Endothelial cell of umbilical vein (primary cell): ENCODE data around the gene IL10RA. TPM values are rescaled to one million over a fixed set of nuclear protein-coding genes. Genes with fewer than 3 reads are reported as not detected.

Source experiments
- BruUV-seq: library from RNA; stranded (reverse); fragments of 400-500 nt; replicated peaks from 2 replicates; lab custom pipeline; 2021; lab: Mats Ljungman, UMichigan
- CTCF ChIA-PET: fragments of 300-600, 350-600 bp; sonication (Branson Sonifier 250); formaldehyde crosslinking; loops from one replicate; lab custom pipeline; 2021; ENCODE audit warnings: antibody characterized with exemption, inconsistent platforms; lab: Charles Lee
- POLR2A ChIA-PET: fragments of 300-600, 350-600 bp; sonication (Branson Sonifier 250); formaldehyde crosslinking; loops from one replicate; lab custom pipeline; 2021; ENCODE audit warnings: antibody characterized with exemption, inconsistent platforms; lab: Charles Lee
- DNase-seq: peaks from one replicate; pipeline ENCODE4 v3.0.0-alpha.2; 2011; ENCODE audit warnings: low read depth, low spot score
- FAIRE-seq: peaks from 2 replicates; lab custom pipeline; 2011; peaks lifted over from hg19 to GRCh38; lab: Jason Lieb, UNC
- H2AFZ ChIP-seq: 2 replicates; pipeline ENCODE4 v1.6.0; 2012; ENCODE audit warnings: low read depth, low read length, control low read depth, inconsistent platforms
- H3K27ac ChIP-seq: 2 replicates; pipeline ENCODE4 v1.5.1; 2011; ENCODE audit warnings: low read depth, mild to moderate bottlenecking, control low read depth, low read length, moderate library complexity; ENCODE audit not compliant: insufficient read depth
- H3K27me3 ChIP-seq, 2 experiments: 2 replicates each; pipeline versions ENCODE4 v1.6.0 to v1.6.1; 2011; ENCODE audit warnings: low read length in 2 of 2, mixed read lengths in 1 of 2; ENCODE audit not compliant: control insufficient read depth in 2 of 2, insufficient read depth in 2 of 2
- H3K36me3 ChIP-seq, 2 experiments: 2 replicates in 1 of 2; 3 replicates in 1 of 2; pipeline ENCODE4 v1.5.1; 2011; ENCODE audit warnings: low read length in 2 of 2, mild to moderate bottlenecking in 1 of 2, moderate library complexity in 1 of 2; ENCODE audit not compliant: control insufficient read depth in 2 of 2, insufficient read depth in 2 of 2; ENCODE audit errors: extremely low read depth in 1 of 2
- H3K4me1 ChIP-seq: 3 replicates; pipeline ENCODE4 v1.5.1; 2011; ENCODE audit warnings: mild to moderate bottlenecking, low read length; ENCODE audit not compliant: control insufficient read depth, insufficient read depth; ENCODE audit errors: extremely low read depth
- H3K4me2 ChIP-seq: 2 replicates; pipeline ENCODE4 v1.6.1; 2011; ENCODE audit warnings: low read length, control low read depth, mixed read lengths; ENCODE audit not compliant: insufficient read depth
- H3K4me3 ChIP-seq, 3 experiments: fragments of 200-600 bp in 1 of 3; sonication (generic), shearing (Covaris generic) in 1 of 3; replicated peaks in 1 of 3; 2 replicates each; pipeline ENCODE4 v1.5.1; 2011 to 2016; ENCODE audit warnings: control low read depth in 3 of 3, low read length in 3 of 3, mild to moderate bottlenecking in 2 of 3, inconsistent platforms in 1 of 3, low read depth in 1 of 3, moderate library complexity in 1 of 3; ENCODE audit not compliant: insufficient read depth in 1 of 3
- H3K79me2 ChIP-seq: 2 replicates; pipeline ENCODE4 v1.6.0; 2012; ENCODE audit warnings: low read length, inconsistent platforms; ENCODE audit not compliant: control insufficient read depth, insufficient read depth
- H3K9ac ChIP-seq: replicated peaks from 2 replicates; pipeline ENCODE3; 2011; ENCODE audit warnings: low read length, control low read depth; ENCODE audit not compliant: insufficient read depth; ENCODE audit errors: extremely low read depth
- H3K9me1 ChIP-seq: replicated peaks from 3 replicates; pipeline ENCODE4 v1.6.0; 2011; ENCODE audit warnings: mild to moderate bottlenecking, low read length; ENCODE audit not compliant: control insufficient read depth, insufficient read depth; ENCODE audit errors: extremely low read depth
- H3K9me3 ChIP-seq: replicated peaks from 2 replicates; pipeline ENCODE4 v1.5.1; 2012; ENCODE audit warnings: low read length, inconsistent platforms; ENCODE audit not compliant: control insufficient read depth, insufficient read depth
- H4K20me1 ChIP-seq: replicated peaks from 2 replicates; pipeline ENCODE3; 2011; ENCODE audit warnings: mild to moderate bottlenecking, low read length; ENCODE audit not compliant: control insufficient read depth, insufficient read depth; ENCODE audit errors: extremely low read depth
- EZH2 ChIP-seq: IDR thresholded peaks from 2 replicates; pipeline ENCODE4 v1.6.1; 2012; ENCODE audit warnings: borderline replicate concordance, low read depth, mild to moderate bottlenecking, moderate library complexity, low read length, inconsistent platforms; ENCODE audit not compliant: severe bottlenecking
- FOS ChIP-seq: IDR thresholded peaks from 2 replicates; pipeline ENCODE4 v1.6.1; 2011; ENCODE audit warnings: mild to moderate bottlenecking, low read length, moderate library complexity, borderline replicate concordance; ENCODE audit not compliant: insufficient read depth
- GATA2 ChIP-seq: IDR thresholded peaks from 2 replicates; pipeline ENCODE4 v1.7.0; 2011; ENCODE audit warnings: low read depth, mild to moderate bottlenecking, moderate library complexity, mixed read lengths, low read length; ENCODE audit not compliant: insufficient read length, insufficient read depth
- JUN ChIP-seq: IDR thresholded peaks from 2 replicates; pipeline ENCODE4 v1.6.1; 2011; ENCODE audit warnings: borderline replicate concordance, low read depth; ENCODE audit not compliant: insufficient read length, insufficient read depth
- MYC ChIP-seq: IDR thresholded peaks from one replicate; pipeline ENCODE4 v1.6.1; 2011; ENCODE audit warnings: mild to moderate bottlenecking, low read depth, low read length
- POLR2A ChIP-seq: IDR thresholded peaks from 2 replicates; pipeline ENCODE4 v1.6.1; 2012; ENCODE audit warnings: low read depth, mild to moderate bottlenecking, control low read depth, low read length
- POLR2AphosphoS5 ChIP-seq: IDR thresholded peaks from 2 replicates; pipeline ENCODE4 v1.6.1; 2012; ENCODE audit warnings: low read depth, mild to moderate bottlenecking, control low read depth, low read length, moderate library complexity; ENCODE audit not compliant: insufficient read depth
- dilution Hi-C: fragments of 300-500 bp; cut with MboI; formaldehyde crosslinking; loops from one replicate; pipeline ENCODE4 v1.15.0; 2019; ENCODE audit warnings: low sequenced_read_pairs; ENCODE audit not compliant: extremely low pct_ligation_motif_present
- intact Hi-C: fragments of 100-400 bp; cut with micrococcal nuclease; formaldehyde crosslinking; loops from one replicate; pipeline ENCODE4 v1.10.0; 2022
- polyA plus RNA-seq, 4 experiments: library from polyadenylated mRNA; depleted of rRNA in 3 of 4; stranded (reverse) in 3 of 4; unstranded in 1 of 4; fragments of >200 nt; gene quantifications; 2 replicates each; pipeline versions ENCODE4 v1.2.1 to v1.2.3, GENCODE V29; 2011 to 2012; ENCODE audit warnings: missing spikeins in 1 of 4
- total RNA-seq: library from RNA; stranded (reverse); gene quantifications from 2 replicates; pipeline ENCODE4 v1.2.3, GENCODE V29; 2021
- TF ChIP-seq, protein P1 (sequence below), 2 donors: IDR thresholded peaks; 1 replicate in 1 of 2; 2 replicates in 1 of 2; pipeline ENCODE4 v1.5.1; 2011; ENCODE audit warnings: low read length in 2 of 2, mild to moderate bottlenecking in 2 of 2, moderate library complexity in 2 of 2, control low read depth in 1 of 2, inconsistent platforms in 1 of 2, low read depth in 1 of 2; ENCODE audit not compliant: insufficient read depth in 1 of 2; ENCODE audit errors: extremely low read depth in 1 of 2
- TF ChIP-seq, protein P2 (sequence below): IDR thresholded peaks from 2 replicates; pipeline ENCODE4 v1.6.1; 2011; ENCODE audit not compliant: insufficient read depth, insufficient read length

Gene IL10RA
- total and polyA plus RNA-seq, 2 donors (not counting 3 experiments of a cell fraction or from before 2014, with no cell fraction given), result 0.04 TPM; not detected in 1

DNA sequence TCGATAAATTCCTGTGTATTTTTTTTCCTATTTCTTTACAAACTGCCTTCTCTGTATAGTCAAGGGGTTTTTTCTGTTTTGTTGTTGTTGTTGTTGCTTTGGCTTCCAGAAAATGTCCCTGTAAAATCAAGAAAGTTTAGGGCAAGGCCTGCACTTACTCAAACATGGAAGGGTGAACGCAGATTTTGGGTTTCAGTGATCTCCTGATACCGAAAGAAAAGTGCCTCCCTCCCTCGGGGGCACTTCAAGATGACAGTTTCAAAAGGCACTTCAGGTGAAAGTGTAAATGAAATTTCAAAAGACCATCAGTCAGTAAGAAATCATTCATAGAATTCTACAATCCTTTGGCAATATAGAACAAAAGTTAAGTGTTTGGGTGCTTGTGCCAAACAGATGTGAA lies 47.2 kb downstream of the IL10RA start:
- CTCF ChIA-PET, result interaction anchor here (1.5 kb wide), 1 partner anchor 87 kb away, joined by 3 read pairs; no protein-coding TSS in a partner anchor
- TF ChIP-seq MYC, result no peak
- TF ChIP-seq, protein P1, sequence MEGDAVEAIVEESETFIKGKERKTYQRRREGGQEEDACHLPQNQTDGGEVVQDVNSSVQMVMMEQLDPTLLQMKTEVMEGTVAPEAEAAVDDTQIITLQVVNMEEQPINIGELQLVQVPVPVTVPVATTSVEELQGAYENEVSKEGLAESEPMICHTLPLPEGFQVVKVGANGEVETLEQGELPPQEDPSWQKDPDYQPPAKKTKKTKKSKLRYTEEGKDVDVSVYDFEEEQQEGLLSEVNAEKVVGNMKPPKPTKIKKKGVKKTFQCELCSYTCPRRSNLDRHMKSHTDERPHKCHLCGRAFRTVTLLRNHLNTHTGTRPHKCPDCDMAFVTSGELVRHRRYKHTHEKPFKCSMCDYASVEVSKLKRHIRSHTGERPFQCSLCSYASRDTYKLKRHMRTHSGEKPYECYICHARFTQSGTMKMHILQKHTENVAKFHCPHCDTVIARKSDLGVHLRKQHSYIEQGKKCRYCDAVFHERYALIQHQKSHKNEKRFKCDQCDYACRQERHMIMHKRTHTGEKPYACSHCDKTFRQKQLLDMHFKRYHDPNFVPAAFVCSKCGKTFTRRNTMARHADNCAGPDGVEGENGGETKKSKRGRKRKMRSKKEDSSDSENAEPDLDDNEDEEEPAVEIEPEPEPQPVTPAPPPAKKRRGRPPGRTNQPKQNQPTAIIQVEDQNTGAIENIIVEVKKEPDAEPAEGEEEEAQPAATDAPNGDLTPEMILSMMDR (IDR thresholded peaks at IDR 0.05; ENCODE audit: extremely low read depth in 1 of 2, insufficient read depth in 1 of 2, low read depth in 1 of 2, low read length in 2 of 2), result no peak
- no peak for TF ChIP-seq FOS
- no peak for TF ChIP-seq JUN
- no peak for TF ChIP-seq POLR2A
- H3K9me3 ChIP-seq, result no peaks in the 10 kb centered on the region
- no peaks in the 10 kb centered on the region for H3K4me1 ChIP-seq
- BruUV-seq, result no TSS peak
- POLR2A ChIA-PET, result no interaction called here
- DNase-seq (no peak), FAIRE-seq (no peak)
- H3K9ac ChIP-seq, result no peak overlapping the region
- no peak overlapping the region for H2AFZ ChIP-seq
- no peaks in the 10 kb centered on the region for H3K9me1 ChIP-seq
- no peaks in the 10 kb centered on the region for H3K27me3 ChIP-seq
- no peaks in the 10 kb centered on the region for H3K36me3 ChIP-seq
- no peaks in the 10 kb centered on the region for H3K79me2 ChIP-seq
- H3K4me3 ChIP-seq, result no peak overlapping the region
- dilution Hi-C loops (no loop called here), intact Hi-C loops (no loop called here)
- no peaks in the 10 kb centered on the region for H4K20me1 ChIP-seq
- H3K27ac ChIP-seq, result no peak overlapping the region
- no peak overlapping the region for H3K4me2 ChIP-seq

DNA sequence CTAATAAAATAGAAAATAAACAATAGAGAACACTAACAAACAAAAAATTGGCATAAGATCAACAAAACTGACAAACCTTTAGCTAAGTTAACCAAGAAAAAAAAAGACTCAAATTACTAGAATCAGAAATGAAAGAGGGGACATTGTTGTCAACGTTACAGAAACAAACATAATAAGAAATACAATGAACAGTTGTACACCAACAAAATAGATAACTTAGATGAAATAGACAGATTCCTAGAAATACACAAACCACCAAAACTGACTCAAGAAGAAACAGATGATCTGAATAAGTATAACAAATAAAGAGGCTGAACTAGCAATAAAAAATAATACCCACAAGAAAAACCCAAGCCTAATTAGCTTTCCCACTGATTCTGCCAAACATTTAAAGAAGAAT lies 55.9 kb downstream of the IL10RA start:
- no peak for FAIRE-seq
- no TSS peak for BruUV-seq
- H3K27me3 ChIP-seq, result peaks cover 11 to 19% of the 10 kb centered on the region in 2 experiments
- H4K20me1 ChIP-seq, result no peaks in the 10 kb centered on the region
- DNase-seq, result no peak
- no peaks in the 10 kb centered on the region for H3K4me1 ChIP-seq
- intact Hi-C loops, result no loop called here
- no peaks in the 10 kb centered on the region for H3K9me3 ChIP-seq
- H3K4me2 ChIP-seq, result no peak overlapping the region
- H3K4me3 ChIP-seq, result no peak overlapping the region
- ChIA-PET CTCF (interaction anchor here (0.6 to 1.8 kb wide), 3 partner anchors 11 to 1487 kb away, joined by 3 to 7 read pairs (median 5); no protein-coding TSS in a partner anchor), POLR2A (no interaction called here)
- no peaks in the 10 kb centered on the region for H3K9me1 ChIP-seq
- no peak overlapping the region for H3K27ac ChIP-seq
- H3K79me2 ChIP-seq, result no peaks in the 10 kb centered on the region
- TF ChIP-seq POLR2AphosphoS5 (no peak), EZH2 (no peak), FOS (no peak), JUN (no peak), POLR2A (no peak), GATA2 (no peak), MYC (no peak)
- TF ChIP-seq, protein P1 (IDR thresholded peaks at IDR 0.05; ENCODE audit: extremely low read depth in 1 of 2, insufficient read depth in 1 of 2, low read depth in 1 of 2, low read length in 2 of 2), result no peak
- TF ChIP-seq, protein P2, sequence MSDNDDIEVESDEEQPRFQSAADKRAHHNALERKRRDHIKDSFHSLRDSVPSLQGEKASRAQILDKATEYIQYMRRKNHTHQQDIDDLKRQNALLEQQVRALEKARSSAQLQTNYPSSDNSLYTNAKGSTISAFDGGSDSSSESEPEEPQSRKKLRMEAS, result no peak
- H3K9ac ChIP-seq, result no peak overlapping the region
- dilution Hi-C loops, result no loop called here
- no peak overlapping the region for H2AFZ ChIP-seq
- no peaks in the 10 kb centered on the region for H3K36me3 ChIP-seq
